Muscle of back (tissue), 11 donors: ENCODE results near the gene DACH1. TPM values are rescaled to one million over a fixed set of nuclear protein-coding genes. Genes with fewer than 3 reads are reported as not detected.
"Not testable (repeated sequence)": the region's sequence is repeated elsewhere in the genome, so short reads cannot be mapped to it uniquely, and the experiment has no call there.

Source experiments
- DNase-seq, 3 donors: peaks; one replicate each; pipeline versions ENCODE4 v3.0.0 to v3.0.0-alpha.2; 2013
- polyA plus RNA-seq, 10 donors: library from polyadenylated mRNA; unstranded; fragments of 120-200 nt; gene quantifications; one replicate each; pipeline ENCODE4 v1.2.1, GENCODE V29; 2013; ENCODE audit not compliant: insufficient read length in 10 of 10

Gene DACH1
- polyA plus RNA-seq, 10 donors = 6.5 to 15.1 (median 9.9) TPM

- no peak for DNase-seq
These were observed 81.6 kb downstream of the DACH1 start for GRCh38 chr13:71785361-71785760.

- DNase-seq = no peak
These were observed 86.5 kb downstream of the DACH1 start for GRCh38 chr13:71780546-71780945.

- not testable (repeated sequence) for DNase-seq
These were observed 88.0 kb downstream of the DACH1 start for GRCh38 chr13:71778998-71779397.

GRCh38 chr13:71775966-71776365 is 91.0 kb downstream of the DACH1 start:
- DNase-seq = no peak

- no peak for DNase-seq
These were observed 92.1 kb downstream of the DACH1 start for GRCh38 chr13:71774863-71775262.

GRCh38 chr13:71773531-71773930 is 93.5 kb downstream of the DACH1 start:
- DNase-seq = no peak

- no peak for DNase-seq
These were observed 94.6 kb downstream of the DACH1 start for GRCh38 chr13:71772361-71772760.

- no peak for DNase-seq
These were observed 95.9 kb downstream of the DACH1 start for GRCh38 chr13:71771144-71771543.

- DNase-seq = no peak
These were observed 96.3 kb downstream of the DACH1 start for GRCh38 chr13:71770710-71771109.

GRCh38 chr13:71768881-71769280 is 98.1 kb downstream of the DACH1 start:
- DNase-seq = peak in 1 of 3 donors; percentile 30

- DNase-seq = no peak
These were observed 107.1 kb downstream of the DACH1 start for GRCh38 chr13:71759651-71760511.

GRCh38 chr13:71758828-71759227 is 108.2 kb downstream of the DACH1 start:
- DNase-seq = no peak

- DNase-seq = no peak
These were observed 112.5 kb downstream of the DACH1 start for GRCh38 chr13:71754407-71754974.

GRCh38 chr13:71752775-71753513 is 114.1 kb downstream of the DACH1 start:
- DNase-seq = no peak

GRCh38 chr13:71751073-71751472 is 115.9 kb downstream of the DACH1 start:
- no peak for DNase-seq

- no peak for DNase-seq
These were observed 136.7 kb downstream of the DACH1 start for GRCh38 chr13:71730267-71730666.

- DNase-seq = no peak
These were observed 137.6 kb downstream of the DACH1 start for GRCh38 chr13:71729441-71729840.

- DNase-seq = no peak
These were observed 139.3 kb downstream of the DACH1 start for GRCh38 chr13:71727662-71728061.

- no peak for DNase-seq
These were observed 140.0 kb downstream of the DACH1 start for GRCh38 chr13:71727042-71727441.

- no peak for DNase-seq
These were observed 144.8 kb downstream of the DACH1 start for GRCh38 chr13:71722206-71722605.

- no peak for DNase-seq
These were observed 145.9 kb downstream of the DACH1 start for GRCh38 chr13:71721104-71721503.

GRCh38 chr13:71718931-71719330 is 148.1 kb downstream of the DACH1 start:
- no peak for DNase-seq
